Endothelial cell (in vitro differentiated cells): Measurements from ENCODE around the gene COL24A1. TPM values are rescaled to one million over a fixed set of nuclear protein-coding genes. Genes with fewer than 3 reads are reported as not detected.

Experiments used
- DNase-seq: peaks from one replicate; pipeline ENCODE4 v3.0.0; 2021; ENCODE audit warnings: low spot score
- H3K27ac Mint-ChIP-seq: one replicate; pipeline ENCODE4 v1.8.0; 2021; ENCODE audit warnings: mixed read lengths, inconsistent platforms; ENCODE audit not compliant: unreplicated experiment
- H3K27me3 Mint-ChIP-seq: one replicate; pipeline ENCODE4 v1.8.0; 2021; ENCODE audit warnings: mild to moderate bottlenecking, moderate library complexity, mixed read lengths, inconsistent platforms; ENCODE audit not compliant: unreplicated experiment
- H3K36me3 Mint-ChIP-seq: one replicate; pipeline ENCODE4 v1.8.0; 2021; ENCODE audit warnings: mild to moderate bottlenecking, low read depth, mixed read lengths, inconsistent platforms; ENCODE audit not compliant: unreplicated experiment
- H3K4me1 Mint-ChIP-seq: one replicate; pipeline ENCODE4 v1.8.0; 2021; ENCODE audit warnings: mild to moderate bottlenecking, mixed read lengths, inconsistent platforms; ENCODE audit not compliant: unreplicated experiment
- H3K4me3 Mint-ChIP-seq: one replicate; pipeline ENCODE4 v1.8.0; 2021; ENCODE audit warnings: mild to moderate bottlenecking, mixed read lengths, inconsistent platforms; ENCODE audit not compliant: unreplicated experiment
- H3K9me3 Mint-ChIP-seq: one replicate; pipeline ENCODE4 v1.8.0; 2021; ENCODE audit warnings: mixed read lengths, inconsistent platforms; ENCODE audit not compliant: unreplicated experiment
- total RNA-seq: library from RNA; stranded (reverse); fragmentation: NEBNext Ultra II Directional; extraction: Animal tissue kit (Norgen Biotek cat#: 25700); gene quantifications from one replicate; pipeline ENCODE4 v1.2.1, GENCODE V29; 2021; ENCODE audit not compliant: unreplicated experiment
- TF ChIP-seq, protein P1 (sequence below): fragments of 200-600 bp; sonication (generic); IDR thresholded peaks from one replicate; pipeline ENCODE4 v1.5.0; 2021; ENCODE audit warnings: antibody characterized with exemption; ENCODE audit not compliant: unreplicated experiment

Gene COL24A1
- total RNA-seq, 1 donor from 2014 or later, result 0.74 TPM

- no peak for DNase-seq
- Mint-ChIP-seq H3K36me3 (no peaks in the 10 kb centered on the region), H3K27ac (no peak overlapping the region), H3K4me1 (no peaks in the 10 kb centered on the region), H3K4me3 (no peak overlapping the region), H3K27me3 (no peaks in the 10 kb centered on the region), H3K9me3 (no peaks in the 10 kb centered on the region)
- TF ChIP-seq, protein P1, sequence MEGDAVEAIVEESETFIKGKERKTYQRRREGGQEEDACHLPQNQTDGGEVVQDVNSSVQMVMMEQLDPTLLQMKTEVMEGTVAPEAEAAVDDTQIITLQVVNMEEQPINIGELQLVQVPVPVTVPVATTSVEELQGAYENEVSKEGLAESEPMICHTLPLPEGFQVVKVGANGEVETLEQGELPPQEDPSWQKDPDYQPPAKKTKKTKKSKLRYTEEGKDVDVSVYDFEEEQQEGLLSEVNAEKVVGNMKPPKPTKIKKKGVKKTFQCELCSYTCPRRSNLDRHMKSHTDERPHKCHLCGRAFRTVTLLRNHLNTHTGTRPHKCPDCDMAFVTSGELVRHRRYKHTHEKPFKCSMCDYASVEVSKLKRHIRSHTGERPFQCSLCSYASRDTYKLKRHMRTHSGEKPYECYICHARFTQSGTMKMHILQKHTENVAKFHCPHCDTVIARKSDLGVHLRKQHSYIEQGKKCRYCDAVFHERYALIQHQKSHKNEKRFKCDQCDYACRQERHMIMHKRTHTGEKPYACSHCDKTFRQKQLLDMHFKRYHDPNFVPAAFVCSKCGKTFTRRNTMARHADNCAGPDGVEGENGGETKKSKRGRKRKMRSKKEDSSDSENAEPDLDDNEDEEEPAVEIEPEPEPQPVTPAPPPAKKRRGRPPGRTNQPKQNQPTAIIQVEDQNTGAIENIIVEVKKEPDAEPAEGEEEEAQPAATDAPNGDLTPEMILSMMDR, result no peak
These were observed 44.3 kb upstream of the COL24A1 start for GRCh38 chr1:86200901-86201300.

- no peaks in the 10 kb centered on the region for H3K4me1 Mint-ChIP-seq
- no peak overlapping the region for H3K4me3 Mint-ChIP-seq
- no peaks in the 10 kb centered on the region for H3K36me3 Mint-ChIP-seq
- no peak overlapping the region for H3K27ac Mint-ChIP-seq
- no peaks in the 10 kb centered on the region for H3K27me3 Mint-ChIP-seq
- no peak for DNase-seq
- TF ChIP-seq, protein P1, result no peak
- no peaks in the 10 kb centered on the region for H3K9me3 Mint-ChIP-seq
These were observed 40.8 kb upstream of the COL24A1 start for GRCh38 chr1:86197206-86197855.

- Mint-ChIP-seq H3K36me3 (no peaks in the 10 kb centered on the region), H3K27ac (no peak overlapping the region), H3K4me1 (no peaks in the 10 kb centered on the region), H3K4me3 (no peak overlapping the region), H3K27me3 (no peaks in the 10 kb centered on the region), H3K9me3 (no peaks in the 10 kb centered on the region)
- TF ChIP-seq, protein P1, result no peak
- DNase-seq, result no peak
These were observed 38.7 kb upstream of the COL24A1 start for GRCh38 chr1:86195281-86195680.

- no peak for DNase-seq
These were observed 38.0 kb upstream of the COL24A1 start for GRCh38 chr1:86194491-86195034.

DNA sequence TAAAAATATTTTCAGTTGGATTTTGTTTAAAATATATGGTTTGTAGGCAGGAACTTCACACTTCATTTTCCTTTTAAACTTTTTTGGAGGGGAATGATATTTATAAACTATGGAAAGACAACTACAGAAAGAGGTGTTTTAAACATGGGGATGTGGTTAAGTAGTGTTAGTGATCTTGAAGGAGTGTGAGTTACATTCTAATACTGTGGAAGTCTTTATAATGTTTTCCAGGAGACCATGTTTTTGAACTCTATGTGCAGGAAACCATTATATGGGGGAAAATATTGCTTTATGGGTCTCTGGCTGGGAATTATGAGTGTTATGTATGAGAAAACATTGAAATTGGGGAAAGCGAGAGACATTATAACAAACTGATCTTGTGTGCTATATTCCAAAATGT lies 35.8 kb upstream of the COL24A1 start:
- Mint-ChIP-seq H3K4me1 (no peaks in the 10 kb centered on the region), H3K27me3 (no peaks in the 10 kb centered on the region), H3K36me3 (no peaks in the 10 kb centered on the region), H3K4me3 (no peak overlapping the region), H3K27ac (no peak overlapping the region), H3K9me3 (no peaks in the 10 kb centered on the region)
- TF ChIP-seq, protein P1, result no peak
- DNase-seq, result no peak

More at GRCh38 chr1:86194491-86195034, 38.0 kb upstream of the COL24A1 start:
- TF ChIP-seq, protein P1, result no peak
- no peaks in the 10 kb centered on the region for H3K9me3 Mint-ChIP-seq
- H3K27ac Mint-ChIP-seq, result no peak overlapping the region
- H3K4me3 Mint-ChIP-seq, result no peak overlapping the region
- H3K36me3 Mint-ChIP-seq, result no peaks in the 10 kb centered on the region
- no peaks in the 10 kb centered on the region for H3K27me3 Mint-ChIP-seq
- H3K4me1 Mint-ChIP-seq, result no peaks in the 10 kb centered on the region
